Stimulated activated CD4-positive, alpha-beta T cell treated with anti-CD3 and anti-CD28 coated beads, Interleukin-1b, Interleukin-23, amount 100 ng/mL, for 24 hours (primary cell): ENCODE measurements around the gene PSMA6.
"Not testable (repeated sequence)": the region's sequence is repeated elsewhere in the genome, so short reads cannot be mapped to it uniquely, and the experiment has no call there.

Experiments used
- DNase-seq, 4 experiments: peaks; one replicate each; pipeline ENCODE4 v3.0.0-alpha.2; 2020; ENCODE audit warnings: low read depth in 4 of 4, low spot score in 1 of 4

The PSMA6 gene

DNA sequence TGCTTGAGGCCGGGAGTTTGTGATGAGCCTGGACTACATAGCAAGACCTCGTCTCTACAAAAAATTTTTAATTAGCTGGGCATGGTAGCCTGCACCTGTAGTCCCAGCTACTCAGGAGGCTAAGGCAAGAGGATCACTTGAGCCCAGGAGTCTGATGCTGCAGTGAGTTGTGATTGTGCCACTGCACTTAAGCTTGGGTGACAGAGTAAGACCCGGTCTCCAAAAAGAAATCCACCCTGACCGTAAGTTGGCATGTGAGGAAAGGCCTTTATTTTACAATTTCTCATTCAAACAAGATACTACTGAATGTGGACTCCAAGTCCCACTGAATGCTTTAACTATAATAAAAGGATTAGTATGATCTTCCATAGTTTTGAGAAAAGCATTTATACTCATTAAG is 27.3 kb downstream of the PSMA6 start:
- DNase-seq, result no peak

DNA sequence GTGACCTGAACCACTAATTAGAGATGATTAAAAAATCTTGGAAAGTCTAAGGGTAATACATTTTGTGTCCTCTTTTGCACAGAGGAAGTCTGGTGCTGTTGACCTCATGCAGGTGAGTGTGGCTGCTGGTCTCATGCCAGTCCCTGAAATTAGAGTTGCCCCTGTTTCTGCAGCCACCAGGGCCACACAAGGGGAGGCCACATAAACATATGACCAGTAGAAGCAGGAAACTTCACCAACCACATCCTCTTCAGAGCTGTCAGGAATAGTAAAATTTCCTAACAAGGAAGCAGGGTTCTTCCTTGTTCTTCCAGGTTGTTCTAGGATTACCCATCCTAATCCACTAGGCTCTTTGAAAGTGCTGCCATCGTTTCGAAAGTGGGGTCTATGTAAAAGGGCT is 28.3 kb downstream of the PSMA6 start:
- no peak for DNase-seq

DNA sequence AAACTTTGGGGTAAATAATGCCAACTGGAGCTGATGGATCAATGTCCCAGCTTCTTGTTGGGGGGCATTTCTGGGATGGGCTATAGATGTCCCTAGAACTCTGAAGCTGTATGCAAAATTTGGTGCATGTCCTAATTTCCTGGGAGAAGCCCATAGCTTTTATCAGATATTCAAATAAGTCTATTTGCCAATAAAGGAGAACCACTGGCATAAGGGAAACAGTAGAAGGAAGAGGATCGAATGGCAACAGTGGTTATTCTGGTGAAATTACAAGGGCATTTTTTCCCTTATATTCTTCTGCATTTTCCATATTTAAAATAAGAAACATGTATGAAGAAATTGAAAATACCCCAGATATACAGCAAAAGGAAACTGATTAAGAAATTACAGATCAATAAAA is 34.2 kb downstream of the PSMA6 start:
- no peak for DNase-seq

DNA sequence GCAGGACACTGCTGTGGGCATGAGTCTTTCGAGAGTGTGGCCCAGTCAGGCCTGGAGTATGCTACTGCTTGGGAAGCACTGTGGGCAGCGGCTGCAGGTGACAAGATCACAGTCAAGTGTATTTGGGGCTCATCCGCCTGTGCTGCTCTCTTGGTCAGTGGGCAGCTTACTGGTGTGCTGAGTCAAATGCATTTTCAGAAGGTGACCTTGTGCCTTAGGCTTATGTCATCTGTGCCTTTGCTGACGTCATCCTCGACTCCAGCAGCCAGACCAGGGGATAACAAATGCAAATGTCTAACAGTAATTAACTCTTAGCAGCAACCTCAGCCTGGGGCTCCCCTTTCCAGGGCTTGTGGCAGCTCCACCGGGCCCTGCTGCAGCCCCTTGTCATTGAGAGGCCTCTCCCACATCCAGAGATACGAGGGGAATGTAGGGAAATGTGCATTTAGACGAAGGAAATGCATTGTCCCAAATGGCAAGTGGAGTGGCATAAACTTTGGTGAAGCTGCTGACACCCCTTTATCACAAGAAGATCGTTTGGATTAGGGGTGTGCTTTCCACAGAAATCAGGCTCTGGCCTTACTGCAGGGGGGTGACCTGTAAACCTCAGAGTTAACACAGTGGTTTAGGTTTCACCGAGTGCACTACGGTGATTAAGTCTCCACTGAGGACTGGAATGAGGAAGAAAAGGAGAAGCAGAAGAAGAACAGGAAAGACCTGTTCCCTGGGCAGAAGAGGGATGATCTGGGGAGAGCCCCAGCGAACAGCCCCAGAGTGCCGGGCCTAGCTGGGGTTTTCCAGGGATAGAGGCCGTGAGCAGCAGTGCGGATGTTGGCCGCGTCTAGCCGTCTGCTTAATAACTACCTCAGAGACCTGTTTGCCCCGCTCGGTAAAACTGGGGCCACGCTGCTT is 39.7 kb downstream of the PSMA6 start:
- DNase-seq, result no peak

DNA sequence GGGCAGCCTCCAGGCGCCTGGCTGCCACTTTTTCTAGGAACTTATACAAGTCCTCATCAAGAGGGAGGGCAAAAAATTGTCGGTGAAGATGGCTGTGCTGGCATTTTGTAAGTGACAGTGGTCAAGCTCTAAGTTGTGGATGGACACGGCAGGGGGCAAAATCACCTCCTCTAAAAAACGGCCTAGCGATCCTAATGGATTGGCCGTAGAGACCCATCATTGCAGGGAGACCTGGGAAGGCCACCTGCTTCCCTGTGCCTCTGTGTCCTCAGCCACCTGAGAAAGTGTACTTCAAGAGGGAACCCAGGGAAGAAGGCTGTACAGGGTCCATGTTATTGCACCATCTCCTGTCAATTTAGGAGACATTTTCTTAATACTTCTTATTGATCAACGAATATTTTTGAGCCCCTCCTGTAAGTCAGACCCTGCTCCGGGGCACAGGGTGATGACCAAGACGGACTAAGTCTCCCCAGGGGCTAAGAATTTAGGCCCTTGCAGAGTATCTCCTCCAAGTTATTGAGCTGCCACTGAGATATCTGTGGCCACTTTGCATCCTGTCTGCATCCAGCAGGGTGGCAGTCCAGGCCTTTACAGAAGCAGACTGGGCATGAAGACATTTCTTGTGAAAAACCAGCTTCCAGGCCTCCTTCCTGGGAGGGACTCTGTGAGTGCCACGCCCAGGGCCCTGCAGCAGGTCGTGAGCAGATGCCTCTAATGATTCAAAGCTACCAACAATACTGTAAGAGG is 40.5 kb downstream of the PSMA6 start:
- DNase-seq, result peak in 2 of 4 experiments; percentile 21 to 61

DNA sequence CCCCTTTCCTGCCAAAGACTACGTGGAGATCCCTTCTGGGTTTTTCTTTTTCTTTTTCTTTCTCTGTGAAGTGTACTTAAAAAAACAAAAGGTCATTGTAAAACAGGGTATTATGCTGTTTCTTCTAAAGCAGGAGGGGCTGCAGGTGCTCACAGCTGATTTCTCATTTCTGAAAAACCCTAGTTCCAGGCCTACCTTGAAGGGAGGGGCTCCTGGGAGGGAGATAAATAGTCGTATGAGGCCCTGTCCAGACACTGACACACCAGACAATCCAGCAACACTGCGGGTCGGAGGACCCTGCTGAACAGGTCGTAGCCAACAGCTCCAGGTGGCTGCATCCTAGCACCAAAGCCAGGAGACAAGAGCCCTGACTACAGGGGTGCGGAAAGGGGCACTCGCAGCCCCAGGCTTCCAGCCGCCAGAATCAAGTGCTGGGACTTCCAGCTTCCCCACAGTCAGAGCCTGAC is 41.1 kb downstream of the PSMA6 start:
- DNase-seq, result no peak

DNA sequence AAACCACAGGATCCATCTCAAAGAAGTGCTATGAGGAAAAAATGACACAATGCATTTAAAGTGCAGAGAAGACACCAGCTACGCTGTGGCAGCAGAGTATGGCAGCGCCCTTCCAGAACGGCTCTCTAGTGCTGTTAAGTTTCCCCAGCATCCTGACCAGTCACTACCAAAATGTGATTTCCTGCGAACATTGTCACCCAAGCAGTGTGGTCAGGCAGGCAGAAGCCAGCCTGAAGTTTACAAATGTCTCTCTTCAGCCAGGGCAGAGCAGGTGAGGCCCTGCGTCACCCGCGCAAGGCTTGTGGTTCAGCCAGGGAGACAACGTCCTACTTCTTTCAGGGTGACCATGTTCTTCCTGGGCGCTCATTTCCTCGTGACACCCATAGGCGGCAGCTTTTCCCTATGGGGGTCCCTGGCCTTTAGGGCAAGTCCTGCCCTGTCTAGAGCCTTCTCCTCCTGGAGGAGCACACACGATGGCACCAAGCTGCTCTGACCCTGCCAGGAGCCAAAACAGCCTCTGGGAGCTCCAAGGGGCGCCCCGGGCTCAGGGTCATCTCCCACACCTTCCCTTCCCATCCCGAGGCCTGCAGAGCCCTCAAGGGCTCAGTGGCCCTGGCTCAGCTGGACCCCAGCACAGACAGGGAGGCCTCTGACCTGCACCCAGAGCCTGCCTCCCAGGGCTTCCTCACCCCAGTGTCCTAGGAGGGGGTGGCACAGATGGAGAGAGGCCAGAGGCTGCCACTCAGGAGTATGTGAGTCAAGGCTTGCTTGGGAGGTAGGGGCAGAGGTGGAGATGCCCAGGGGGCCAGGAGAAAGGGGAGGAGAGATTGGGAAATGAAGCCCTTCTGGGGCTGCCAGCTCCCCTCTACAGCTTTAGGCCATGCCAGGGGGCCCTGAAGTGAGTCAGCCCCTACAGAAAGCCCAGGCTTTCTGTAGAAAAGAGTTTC is 41.9 kb downstream of the PSMA6 start:
- DNase-seq, result peak in 1 of 4 experiments; percentile 3

DNA sequence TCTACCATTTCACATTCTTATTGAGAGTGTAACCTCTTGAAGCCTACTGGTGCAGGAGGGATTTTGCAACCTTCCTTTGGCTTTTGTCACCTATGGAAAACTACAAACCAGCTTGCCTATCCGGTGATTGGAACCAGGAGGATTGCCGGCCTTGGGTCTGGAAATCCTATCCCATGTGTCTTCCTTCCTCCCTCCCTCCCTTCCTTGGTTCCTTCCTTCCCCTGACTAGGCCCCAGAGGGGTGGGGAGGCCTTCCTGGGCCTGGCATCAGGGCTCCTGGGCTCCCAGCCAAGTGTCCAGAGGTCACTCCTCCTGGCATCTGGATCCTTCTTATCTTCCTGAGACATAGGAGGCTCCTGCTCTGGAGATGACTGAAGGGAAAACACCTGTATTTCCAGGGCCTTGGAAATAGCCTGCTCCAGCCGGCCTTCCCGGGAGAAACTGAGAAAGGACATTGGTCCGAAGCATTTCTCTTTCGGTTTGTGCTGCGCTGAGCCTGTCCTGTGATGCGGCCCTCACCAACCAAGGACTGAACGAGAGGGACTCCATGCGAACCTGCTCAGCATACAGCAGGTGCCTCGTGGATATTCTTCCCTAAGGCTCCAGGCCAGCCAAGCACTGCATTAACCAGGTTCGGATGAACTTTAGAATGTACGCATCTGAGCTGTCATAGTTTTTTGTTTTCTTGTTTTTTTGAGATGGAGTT is 43.4 kb downstream of the PSMA6 start:
- no peak for DNase-seq

DNA sequence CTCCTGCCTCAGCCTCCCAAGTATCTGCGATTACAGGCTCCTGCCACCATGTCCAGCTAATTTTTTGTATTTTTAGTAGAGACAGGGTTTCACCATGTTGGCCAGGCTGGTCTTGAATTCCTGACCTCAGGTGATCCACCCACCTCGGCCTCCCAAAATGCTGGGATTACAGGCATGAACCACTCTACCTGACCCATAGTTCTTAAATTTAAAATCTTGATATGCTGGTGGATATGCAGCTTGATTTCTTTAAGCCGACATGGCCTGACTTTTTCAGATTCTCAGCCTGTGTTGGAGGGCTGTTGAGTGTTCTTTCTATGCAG is 44.0 kb downstream of the PSMA6 start:
- not testable (repeated sequence) for DNase-seq

DNA sequence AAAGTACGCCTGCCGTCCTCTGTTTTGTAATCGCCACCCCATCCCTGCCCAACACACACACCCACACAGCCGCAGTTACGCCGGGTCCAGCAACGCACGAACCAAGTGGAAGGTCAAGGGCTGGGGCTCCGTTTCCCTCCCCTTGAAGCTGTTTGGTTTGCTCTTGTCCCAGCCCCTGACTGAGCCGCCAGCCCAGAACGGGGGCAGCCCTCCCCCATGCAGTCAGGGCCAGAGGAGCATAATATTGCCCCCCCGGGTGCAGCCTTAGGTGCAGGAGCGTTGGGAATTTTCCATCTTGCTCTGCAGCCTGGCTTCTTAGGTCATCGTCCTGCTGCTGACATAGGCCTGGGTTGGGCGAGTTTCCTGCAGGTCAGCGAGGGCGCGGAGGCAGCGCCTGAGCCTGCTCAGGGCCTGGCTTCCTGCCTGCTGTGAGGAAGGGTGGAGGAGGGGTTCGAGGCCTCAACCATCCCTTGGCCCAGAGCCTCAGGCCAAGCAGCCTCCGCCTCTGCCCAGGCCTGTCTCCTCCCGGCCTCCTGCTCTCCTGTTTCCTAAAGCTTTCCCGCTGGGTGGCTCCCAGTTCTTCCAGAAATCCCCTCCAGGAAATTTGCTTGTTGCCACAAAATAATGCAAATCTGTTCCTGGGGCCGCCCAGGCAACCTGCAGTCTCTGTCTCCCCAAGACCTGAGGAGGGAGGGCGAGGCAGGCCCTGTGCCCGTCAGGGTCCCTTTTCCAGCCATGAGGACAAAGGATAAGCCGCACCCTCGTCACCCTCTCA is 44.5 kb downstream of the PSMA6 start:
- no peak for DNase-seq

DNA sequence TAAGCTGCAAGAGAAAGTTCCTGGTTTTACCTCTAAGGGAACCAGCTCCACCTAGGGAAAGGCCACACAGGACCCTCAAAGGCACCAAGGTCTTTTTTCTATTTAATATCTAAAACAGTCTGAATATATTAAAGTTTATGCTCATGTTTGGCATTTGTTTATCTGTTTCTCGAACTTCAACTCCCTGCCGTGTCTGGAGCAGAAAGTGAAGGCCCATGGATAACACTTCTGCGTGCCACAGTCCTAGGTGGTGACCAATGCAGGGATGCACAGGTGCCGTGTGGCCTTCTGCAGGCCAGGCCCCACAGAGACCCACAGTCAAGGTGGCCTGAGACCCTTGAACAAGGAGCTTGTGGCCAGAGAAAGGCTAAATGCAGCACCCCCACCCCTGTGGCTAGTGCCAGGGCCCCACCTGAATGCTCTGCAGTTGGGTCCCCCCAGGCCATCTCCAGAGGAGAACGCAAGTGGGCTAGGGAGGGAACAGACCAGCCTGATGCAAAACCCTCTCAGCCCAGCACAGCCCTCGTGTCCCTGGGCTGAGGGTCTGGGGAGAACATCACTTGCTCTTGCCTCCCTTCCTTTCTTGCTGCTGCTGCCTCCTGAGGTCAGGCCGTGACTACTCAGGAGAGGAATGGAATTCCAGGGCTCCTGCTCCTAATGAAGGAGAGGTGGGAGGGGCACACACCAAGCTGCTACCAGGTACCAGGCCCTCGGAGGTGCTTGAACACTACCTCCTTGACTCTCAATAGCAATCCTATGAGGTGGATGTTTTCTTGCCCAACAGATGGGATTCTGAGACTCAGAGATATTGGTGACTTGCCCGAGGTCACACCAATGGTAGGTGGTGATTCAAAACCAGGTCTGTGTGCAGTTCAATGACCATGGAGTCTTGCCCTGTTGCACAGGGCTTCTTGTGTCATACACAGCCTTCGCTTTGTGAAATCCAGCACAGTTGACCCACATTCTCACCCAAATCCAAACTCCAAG is 45.4 kb downstream of the PSMA6 start:
- DNase-seq, result no peak

DNA sequence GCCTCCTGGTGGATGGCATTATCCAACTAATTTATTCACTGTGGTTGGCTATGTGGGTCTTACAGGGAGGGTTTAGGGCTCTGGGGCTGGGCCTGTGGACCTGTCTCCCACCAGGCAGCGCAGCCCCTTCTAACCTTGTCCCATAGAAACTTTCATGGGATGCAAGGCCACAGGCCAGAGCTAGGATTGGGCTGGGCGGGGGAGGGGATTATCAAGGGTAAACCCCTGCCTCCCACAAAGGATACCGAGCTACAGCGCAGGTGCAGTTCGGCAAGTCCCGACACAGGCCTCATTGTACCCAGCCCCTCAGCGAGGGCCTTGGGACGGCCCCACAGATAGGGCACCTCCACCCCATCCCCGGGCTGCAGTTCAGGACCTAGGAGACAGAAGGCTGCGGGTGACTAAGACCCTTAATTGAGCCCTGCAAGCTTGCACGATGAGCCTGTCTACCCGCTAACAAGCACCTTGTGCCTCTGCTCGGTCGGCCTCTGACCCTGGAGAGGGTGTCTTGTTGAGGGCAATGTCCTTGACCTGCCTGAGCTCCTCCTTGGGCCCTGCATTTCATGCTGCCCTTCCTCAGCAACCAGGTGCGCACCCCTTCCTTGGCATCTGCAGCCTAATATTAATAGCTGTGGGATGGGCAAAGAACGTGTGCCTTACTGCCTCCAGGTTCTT is 46.7 kb downstream of the PSMA6 start:
- DNase-seq, result no peak

DNA sequence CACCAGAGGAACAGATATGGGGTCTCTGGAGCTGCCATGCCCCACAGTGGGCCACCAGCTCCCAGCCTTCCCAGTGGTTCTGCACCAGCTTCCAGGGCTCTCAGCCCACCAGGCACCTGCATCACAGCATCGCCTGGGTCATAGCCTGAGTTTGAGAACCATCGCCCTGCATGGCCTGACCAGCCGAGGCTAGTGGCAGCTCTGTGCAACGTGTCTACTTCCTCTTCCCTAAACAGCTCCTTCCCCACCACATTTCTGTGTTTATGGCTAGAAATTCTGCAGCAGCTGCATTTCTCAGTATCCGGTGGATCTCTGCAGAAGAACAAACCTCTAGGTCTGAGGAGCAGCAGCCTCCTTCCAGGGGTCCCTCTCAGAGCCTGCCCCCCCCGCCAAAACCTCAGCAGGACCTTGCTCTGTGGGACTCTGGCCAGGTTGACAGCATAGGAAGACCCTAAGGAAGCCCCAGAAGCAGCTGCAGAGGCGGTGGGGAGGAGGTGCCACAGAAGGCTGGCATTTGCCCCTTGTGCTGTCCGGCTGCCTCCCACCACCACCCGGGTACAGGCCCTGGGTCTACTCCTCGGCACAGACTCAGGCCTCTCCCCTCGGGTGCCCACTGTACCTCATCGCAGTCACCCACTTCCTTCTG is 47.7 kb downstream of the PSMA6 start:
- DNase-seq, result no peak

DNA sequence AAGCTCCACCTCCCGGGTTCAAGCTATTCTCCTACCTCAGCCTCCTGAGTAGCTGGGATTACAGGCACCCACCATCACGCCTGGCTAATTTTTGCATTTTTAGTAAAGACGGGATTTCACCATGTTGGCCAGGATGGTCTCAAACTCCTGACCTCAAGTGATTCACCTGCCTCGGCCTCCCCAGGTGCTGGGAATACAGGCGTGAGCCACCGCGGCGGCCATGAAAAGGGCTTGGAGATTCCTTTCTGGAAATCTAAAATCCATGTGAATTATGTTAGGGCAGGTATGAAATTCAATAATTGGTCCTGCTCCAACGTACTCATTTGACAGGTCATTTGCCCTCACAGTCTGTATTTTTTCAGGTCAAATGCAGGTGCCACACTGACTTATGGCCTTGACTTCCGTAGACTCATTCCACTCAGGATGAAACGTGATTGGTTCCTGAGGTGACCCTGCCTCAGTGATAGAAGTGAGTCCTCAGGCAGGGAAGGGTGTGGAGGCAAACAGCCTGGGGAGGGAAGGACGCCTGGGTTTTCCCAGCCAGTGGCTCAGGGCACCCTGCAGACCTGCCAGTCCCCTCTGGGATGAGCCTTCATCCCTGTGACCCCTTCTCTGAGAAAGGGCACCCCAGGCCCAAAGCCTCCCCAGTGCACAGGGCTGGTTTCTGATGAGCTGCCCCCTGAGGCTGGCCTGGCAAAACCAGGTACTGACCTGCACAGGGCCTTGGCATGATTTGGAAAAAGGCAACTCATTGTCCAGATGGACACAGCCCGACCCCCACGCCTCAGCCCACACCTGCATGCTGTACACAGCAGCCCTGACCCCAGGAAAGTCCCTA is 48.7 kb downstream of the PSMA6 start:
- DNase-seq, result no peak

DNA sequence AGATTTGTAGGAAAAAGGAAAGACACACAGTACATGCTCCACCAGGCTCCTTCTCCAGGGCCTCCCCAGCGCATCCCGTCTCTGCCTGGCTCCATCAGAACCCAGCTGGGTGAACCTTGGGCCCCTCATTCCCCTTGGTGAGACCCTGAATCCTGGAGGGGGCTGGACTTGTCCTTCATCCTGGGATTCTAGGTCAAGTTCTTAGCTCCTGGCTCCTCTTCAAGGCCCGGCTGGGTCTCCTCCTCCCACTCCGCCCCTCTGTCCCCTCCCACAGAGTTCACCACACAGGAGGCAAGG is 49.2 kb downstream of the PSMA6 start:
- DNase-seq, result no peak

DNA sequence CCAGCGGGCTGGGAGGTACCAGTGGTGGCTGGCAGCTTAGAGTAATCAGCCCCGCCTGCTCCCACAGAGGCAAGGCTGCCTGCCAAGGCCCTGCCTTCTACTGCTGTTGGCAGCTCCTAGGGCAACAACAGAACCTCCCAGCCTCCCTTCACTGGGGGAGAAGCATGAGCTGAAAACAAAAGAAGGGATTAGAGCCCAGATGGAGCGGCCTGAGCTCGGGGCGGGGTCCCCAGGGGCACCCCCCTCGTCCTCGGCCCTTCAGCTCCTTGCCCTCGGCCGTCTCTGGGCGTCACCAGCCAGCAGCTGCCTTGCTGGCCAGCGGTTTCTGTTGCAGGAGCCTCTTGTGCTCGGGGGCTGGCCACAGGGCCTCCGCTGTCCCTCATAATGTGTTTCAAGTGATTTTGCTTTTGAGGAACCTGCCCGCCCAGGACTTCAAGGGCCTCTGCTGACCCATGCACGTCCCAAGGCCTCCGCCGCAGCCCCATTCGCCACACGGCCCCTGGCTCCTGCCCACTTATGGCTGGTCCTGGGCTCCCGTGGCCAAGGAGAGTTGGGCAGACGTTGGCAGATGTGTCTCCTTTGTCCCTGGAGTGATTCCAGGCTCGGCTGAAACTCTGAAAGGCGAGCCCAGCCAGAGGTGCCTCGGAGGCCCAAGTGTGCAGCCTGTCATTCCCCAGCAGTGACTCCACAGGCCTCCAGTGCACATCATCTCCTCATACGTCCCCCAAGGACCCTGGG is 49.7 kb downstream of the PSMA6 start:
- DNase-seq, result no peak
